Transverse colon (tissue), 4 donors: ENCODE measurements around the gene GREB1L. TPM values are rescaled to one million over a fixed set of nuclear protein-coding genes. Genes with fewer than 3 reads are reported as not detected.

ENCODE experiments used
- DNase-seq: peaks from one replicate; pipeline ENCODE4 v3.0.0-alpha.2; 2019
- H3K27ac ChIP-seq, 4 donors: fragments of 200-600 bp; sonication (generic); 2 replicates each; pipeline ENCODE4 v1.5.1; 2016 to 2018; ENCODE audit warnings: inconsistent platforms in 4 of 4
- H3K27me3 ChIP-seq: fragments of 200-600 bp; sonication (generic); 2 replicates; pipeline ENCODE4 v1.5.1; 2017; ENCODE audit warnings: inconsistent platforms
- H3K36me3 ChIP-seq, 4 donors: fragments of 200-600 bp; sonication (generic); 2 replicates each; pipeline ENCODE4 v1.5.1; 2017 to 2019; ENCODE audit warnings: inconsistent platforms in 4 of 4
- H3K4me1 ChIP-seq, 4 donors: fragments of 200-600 bp; sonication (generic); 2 replicates each; pipeline ENCODE4 v1.5.1; 2017 to 2020; ENCODE audit warnings: inconsistent platforms in 4 of 4
- H3K4me3 ChIP-seq, 4 donors: fragments of 200-600 bp; sonication (generic); 1 replicate in 1 of 4; 2 replicates in 3 of 4; pipeline versions ENCODE4 v1.5.1 to v1.6.1; 2017 to 2019; ENCODE audit warnings: inconsistent platforms in 4 of 4
- H3K9me3 ChIP-seq, 2 donors: fragments of 200-600 bp; sonication (generic); 2 replicates each; pipeline ENCODE4 v1.5.1; 2017 to 2019; ENCODE audit warnings: inconsistent platforms in 2 of 2
- CTCF ChIP-seq, 5 experiments: fragments of 200-600 bp in 3 of 5; fragments of 450-650 bp in 2 of 5; sonication (generic) in 3 of 5; IDR thresholded peaks; 1 replicate in 2 of 5; 2 replicates in 3 of 5; pipeline ENCODE4 v1.5.1; 2016 to 2017; ENCODE audit warnings: antibody characterized with exemption in 5 of 5, inconsistent platforms in 3 of 5, mild to moderate bottlenecking in 2 of 5, moderate library complexity in 1 of 5
- EP300 ChIP-seq: sonication (generic); formaldehyde crosslinking; IDR thresholded peaks from one replicate; pipeline ENCODE4 v1.6.1; 2017; ENCODE audit warnings: antibody characterized with exemption, low read depth
- POLR2A ChIP-seq: fragments of 450-650 bp; IDR thresholded peaks from one replicate; pipeline ENCODE4 v1.6.1; 2016; ENCODE audit warnings: antibody characterized with exemption, mild to moderate bottlenecking, moderate library complexity
- POLR2AphosphoS5 ChIP-seq, 3 donors: sonication (generic); formaldehyde crosslinking; IDR thresholded peaks; one replicate each; pipeline ENCODE4 v1.6.1; 2016; ENCODE audit warnings: antibody characterized with exemption in 3 of 3
- WGBS, 2 donors: methylation state at CpG; one replicate each; pipeline ENCODE4 v1.1.5; 2018; ENCODE audit warnings: low coverage in 1 of 2; 5-methylcytosine and 5-hydroxymethylcytosine counted together
- in situ Hi-C, 4 donors: fragments of 200-750 bp; cut with MboI; loops; one replicate each; pipeline versions ENCODE4 v1.15.0 to v1.15.1; 2017; ENCODE audit warnings: low sequenced_read_pairs in 3 of 4, low pct_ligation_motif_present in 1 of 4, low pct_unique_long_range_greater_than_20kb in 1 of 4
- intact Hi-C: fragments of 100-400 bp; cut with DNase I; formaldehyde crosslinking; loops from one replicate; pipeline ENCODE4 v1.15.1; 2023; ENCODE audit warnings: low total_unique reads
- total RNA-seq, 4 donors: library from RNA; depleted of rRNA; stranded (reverse); fragments of >200 nt; gene quantifications; one replicate each; pipeline ENCODE4 v1.1.0, GENCODE V29; 2016

The GREB1L gene
- total RNA-seq, 4 donors from 2014 or later: 1.1 to 1.5 TPM; not detected in 2

- Histone ChIP-seq H3K27ac (no peak overlapping the region), H3K4me3 (no peak overlapping the region), H3K4me1 (no peaks in the 10 kb centered on the region), H3K36me3 (no peaks in the 10 kb centered on the region), H3K9me3 (no peaks in the 10 kb centered on the region), H3K27me3 (no peaks in the 10 kb centered on the region)
- in situ Hi-C loops (no loop called here), intact Hi-C loops (no loop called here)
- DNase-seq: no peak
- TF ChIP-seq EP300 (no peak), CTCF (IDR thresholded peaks at IDR 0.05) (no peak), POLR2AphosphoS5 (IDR thresholded peaks at IDR 0.05) (no peak), POLR2A (no peak)
- 63% methylated on average over 3 of the region's 3 CpGs; no CpG with 5 or more reads in 1 of the 2 donors for WGBS, 2 donors
These were observed 85.1 kb downstream of the GREB1L start for GRCh38 chr18:21327101-21327500.

GRCh38 chr18:21330122-21330701 is 88.2 kb downstream of the GREB1L start:
- TF ChIP-seq EP300 (no peak), POLR2AphosphoS5 (IDR thresholded peaks at IDR 0.05) (no peak), POLR2A (no peak), CTCF (IDR thresholded peaks at IDR 0.05) (no peak)
- WGBS, 2 donors: 56% methylated on average over 6 of the region's 6 CpGs; no CpG with 5 or more reads in 1 of the 2 donors

DNA sequence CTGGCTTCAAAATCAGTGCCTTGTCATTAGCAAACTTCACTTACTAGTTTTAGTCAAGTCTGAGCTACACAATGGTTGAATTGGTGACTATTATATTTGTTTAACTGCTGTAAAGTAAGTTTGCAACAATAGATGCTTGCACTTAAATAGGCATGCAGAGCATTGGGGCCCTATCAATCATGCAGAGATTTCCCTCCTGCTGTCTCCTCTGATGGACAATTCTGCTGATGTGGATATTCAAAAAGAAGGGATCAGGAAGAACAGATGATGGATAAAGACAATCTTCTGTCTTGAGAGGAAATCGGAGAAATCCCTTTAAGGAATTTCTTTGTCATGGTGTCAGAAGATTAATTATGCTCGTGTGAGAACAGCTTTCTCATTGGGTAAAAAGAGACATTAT is 89.0 kb downstream of the GREB1L start:
- Histone ChIP-seq H3K9me3 (no peaks in the 10 kb centered on the region), H3K36me3 (no peaks in the 10 kb centered on the region), H3K4me3 (no peak overlapping the region), H3K27ac (no peak overlapping the region), H3K4me1 (no peaks in the 10 kb centered on the region), H3K27me3 (no peaks in the 10 kb centered on the region)
- TF ChIP-seq POLR2AphosphoS5 (IDR thresholded peaks at IDR 0.05) (no peak), EP300 (no peak), POLR2A (no peak), CTCF (IDR thresholded peaks at IDR 0.05) (no peak)
- intact Hi-C loops: no loop called here
- WGBS, 2 donors: 71 to 91% methylated on average over 2 of the region's 2 CpGs
- no peak for DNase-seq
- in situ Hi-C loops: no loop called here

More at GRCh38 chr18:21330122-21330701, 88.2 kb downstream of the GREB1L start:
- no peaks in the 10 kb centered on the region for H3K4me1 ChIP-seq
- no peak for DNase-seq
- intact Hi-C loops: no loop called here
- in situ Hi-C loops: no loop called here
- H3K27me3 ChIP-seq: no peaks in the 10 kb centered on the region
- no peak overlapping the region for H3K27ac ChIP-seq
- no peak overlapping the region for H3K4me3 ChIP-seq
- no peaks in the 10 kb centered on the region for H3K36me3 ChIP-seq
- H3K9me3 ChIP-seq: no peaks in the 10 kb centered on the region

DNA sequence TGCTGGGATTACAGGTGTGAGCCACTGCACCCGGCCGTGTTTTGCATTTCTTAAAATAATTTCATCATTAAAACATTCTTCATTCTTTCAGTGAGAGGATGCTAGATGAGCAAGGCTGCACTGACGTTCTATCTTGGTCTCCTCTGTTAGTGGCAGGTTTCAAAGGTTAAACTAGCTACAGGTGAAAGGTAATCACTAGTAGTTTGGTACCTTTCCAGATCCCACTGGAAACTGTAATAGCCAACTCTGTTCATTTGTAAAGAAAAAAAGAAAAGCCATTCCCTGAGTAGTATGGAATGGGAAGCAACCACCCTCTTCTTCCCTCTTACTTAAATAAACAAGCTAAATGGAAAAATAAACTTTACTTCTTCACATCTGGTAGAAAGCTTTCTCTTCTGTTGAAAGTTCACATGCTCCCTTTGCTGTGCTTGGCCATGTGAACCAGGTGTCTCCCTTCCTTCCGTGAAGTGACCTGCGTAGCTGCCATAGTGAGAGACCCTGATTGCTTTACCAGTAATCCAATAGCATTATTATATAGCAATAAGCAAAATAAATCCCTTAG is 94.0 kb downstream of the GREB1L start:
- no peaks in the 10 kb centered on the region for H3K27me3 ChIP-seq
- no peaks in the 10 kb centered on the region for H3K9me3 ChIP-seq
- no peaks in the 10 kb centered on the region for H3K36me3 ChIP-seq
- H3K27ac ChIP-seq: no peak overlapping the region
- DNase-seq: no peak
- WGBS, 2 donors: 62 to 71% methylated on average over 5 of the region's 5 CpGs
- in situ Hi-C loops: no loop called here
- intact Hi-C loops: no loop called here
- no peak overlapping the region for H3K4me3 ChIP-seq
- no peaks in the 10 kb centered on the region for H3K4me1 ChIP-seq
- TF ChIP-seq CTCF (IDR thresholded peaks at IDR 0.05): no peak
- TF ChIP-seq POLR2A: no peak
- no peak for TF ChIP-seq EP300
- no peak for TF ChIP-seq POLR2AphosphoS5 (IDR thresholded peaks at IDR 0.05)
